NK-92 (cell line): ENCODE measurements around the gene TNFRSF13B.
"Not testable (repeated sequence)": the region's sequence is repeated elsewhere in the genome, so short reads cannot be mapped to it uniquely, and the experiment has no call there.

ENCODE experiments used
- DNase-seq: peaks from one replicate; lab custom pipeline; 2025; ENCODE audit not compliant: unreplicated experiment; lab: John Stamatoyannopoulos, UW

TNFRSF13B gene

GRCh38 chr17:16987066-16987829 is 15.3 kb upstream of the TNFRSF13B start:
- no peak for DNase-seq

GRCh38 chr17:16986391-16986790 is 14.5 kb upstream of the TNFRSF13B start:
- DNase-seq, result no peak

- DNase-seq, result no peak
Observed at GRCh38 chr17:16981928-16982327, 10.0 kb upstream of the TNFRSF13B start.

- no peak for DNase-seq
Observed at GRCh38 chr17:16980813-16981731, 9.2 kb upstream of the TNFRSF13B start.

- no peak for DNase-seq
Observed at GRCh38 chr17:16980061-16980460, 8.1 kb upstream of the TNFRSF13B start.

GRCh38 chr17:16979237-16979823 is 7.4 kb upstream of the TNFRSF13B start:
- not testable (repeated sequence) for DNase-seq

GRCh38 chr17:16977932-16978331 is 6.0 kb upstream of the TNFRSF13B start:
- DNase-seq, result no peak

- no peak for DNase-seq
Observed at GRCh38 chr17:16976725-16977550, 5.0 kb upstream of the TNFRSF13B start.

GRCh38 chr17:16975744-16976625 is 4.1 kb upstream of the TNFRSF13B start:
- DNase-seq, result no peak

- DNase-seq, result no peak
Observed at GRCh38 chr17:16975277-16975651, 3.3 kb upstream of the TNFRSF13B start.

- DNase-seq, result no peak
Observed at GRCh38 chr17:16974569-16975276, 2.8 kb upstream of the TNFRSF13B start.

- DNase-seq, result no peak
Observed at GRCh38 chr17:16973760-16974540, 2.0 kb upstream of the TNFRSF13B start.

GRCh38 chr17:16973043-16973442 is 1.1 kb upstream of the TNFRSF13B start:
- not testable (repeated sequence) for DNase-seq

GRCh38 chr17:16972346-16972745 is 428 bp upstream of the TNFRSF13B start:
- DNase-seq, result no peak

GRCh38 chr17:16969931-16970906 is 1.7 kb downstream of the TNFRSF13B start:
- no peak for DNase-seq

- no peak for DNase-seq
Observed at GRCh38 chr17:16968786-16969185, 3.1 kb downstream of the TNFRSF13B start.

GRCh38 chr17:16962804-16963203 is 9.1 kb downstream of the TNFRSF13B start:
- DNase-seq, result no peak
